HFFc6 (cell line): Measurements from ENCODE around the gene PTPRR. TPM values are rescaled to one million over a fixed set of nuclear protein-coding genes. Genes with fewer than 3 reads are reported as not detected.

Experiments used
- DNase-seq: peaks from one replicate; pipeline ENCODE4 v3.0.0-alpha.2; 2018
- H3K27ac Mint-ChIP-seq: 2 replicates; pipeline ENCODE4 v1.8.0; 2020; ENCODE audit warnings: mild to moderate bottlenecking, mixed read lengths
- H3K27me3 Mint-ChIP-seq: 2 replicates; pipeline ENCODE4 v1.8.0; 2021; ENCODE audit warnings: mild to moderate bottlenecking, moderate library complexity, mixed read lengths; ENCODE audit not compliant: insufficient read depth
- H3K36me3 Mint-ChIP-seq: 2 replicates; pipeline ENCODE4 v1.8.0; 2021; ENCODE audit warnings: low read depth, mixed read lengths
- H3K4me1 Mint-ChIP-seq: 2 replicates; pipeline ENCODE4 v1.8.0; 2020; ENCODE audit warnings: low read depth, mixed read lengths
- H3K4me3 Mint-ChIP-seq: 2 replicates; pipeline ENCODE4 v1.8.0; 2020; ENCODE audit warnings: mild to moderate bottlenecking, moderate library complexity, mixed read lengths
- H3K9me3 Mint-ChIP-seq: 2 replicates; pipeline ENCODE4 v1.8.0; 2020; ENCODE audit warnings: mild to moderate bottlenecking, mixed read lengths
- CTCF ChIP-seq: fragments of 200-600 bp; sonication (generic); IDR thresholded peaks from 2 replicates; pipeline ENCODE4 v1.5.0; 2021; ENCODE audit warnings: antibody characterized with exemption, mild to moderate bottlenecking
- total RNA-seq, 6 experiments: library from RNA; stranded (reverse); fragmentation: NEBNext Ultra II Directional; extraction: Animal tissue kit (Norgen Biotek cat#: 25700); gene quantifications; 2 replicates in 1 of 6; 3 replicates in 5 of 6; pipeline ENCODE4 v1.2.3, GENCODE V29; 2021

The PTPRR gene
- total RNA-seq, 6 experiments from 2014 or later, result 0.40 to 1.1 (median 0.48) TPM

- no peak for DNase-seq
- peaks cover 34% of the 10 kb centered on the region for H3K9me3 Mint-ChIP-seq
- H3K27ac Mint-ChIP-seq, result no peak overlapping the region
- H3K4me1 Mint-ChIP-seq, result no peaks in the 10 kb centered on the region
- no peak for TF ChIP-seq CTCF
- H3K4me3 Mint-ChIP-seq, result no peak overlapping the region
- no peaks in the 10 kb centered on the region for H3K27me3 Mint-ChIP-seq
- H3K36me3 Mint-ChIP-seq, result no peaks in the 10 kb centered on the region
These were observed 43.6 kb downstream of the PTPRR start for GRCh38 chr12:70876952-70877351.

GRCh38 chr12:70875628-70876027 is 44.9 kb downstream of the PTPRR start:
- Mint-ChIP-seq H3K9me3 (peaks cover 34% of the 10 kb centered on the region), H3K4me3 (no peak overlapping the region), H3K27ac (no peak overlapping the region), H3K36me3 (no peaks in the 10 kb centered on the region), H3K27me3 (no peaks in the 10 kb centered on the region), H3K4me1 (no peaks in the 10 kb centered on the region)
- DNase-seq, result no peak
- TF ChIP-seq CTCF, result no peak

GRCh38 chr12:70854881-70855568 is 65.5 kb downstream of the PTPRR start:
- Mint-ChIP-seq H3K4me3 (no peak overlapping the region), H3K9me3 (peaks cover 11% of the 10 kb centered on the region), H3K4me1 (no peaks in the 10 kb centered on the region), H3K27me3 (no peaks in the 10 kb centered on the region; the same call in 1 of the 2 replicates), H3K27ac (no peak overlapping the region), H3K36me3 (no peaks in the 10 kb centered on the region)
- DNase-seq, result no peak
- no peak for TF ChIP-seq CTCF

GRCh38 chr12:70854138-70854537 is 66.4 kb downstream of the PTPRR start:
- H3K27ac Mint-ChIP-seq, result no peak overlapping the region
- H3K4me1 Mint-ChIP-seq, result no peaks in the 10 kb centered on the region
- TF ChIP-seq CTCF, result no peak
- H3K36me3 Mint-ChIP-seq, result no peaks in the 10 kb centered on the region
- peaks cover 8% of the 10 kb centered on the region for H3K9me3 Mint-ChIP-seq
- DNase-seq, result no peak
- no peaks in the 10 kb centered on the region; the same call in 1 of the 2 replicates for H3K27me3 Mint-ChIP-seq
- H3K4me3 Mint-ChIP-seq, result no peak overlapping the region

- Mint-ChIP-seq H3K4me1 (no peaks in the 10 kb centered on the region), H3K27ac (no peak overlapping the region), H3K9me3 (peaks cover 8% of the 10 kb centered on the region), H3K4me3 (no peak overlapping the region), H3K27me3 (no peaks in the 10 kb centered on the region; the same call in 1 of the 2 replicates), H3K36me3 (no peaks in the 10 kb centered on the region)
- no peak for DNase-seq
- no peak for TF ChIP-seq CTCF
These were observed 67.2 kb downstream of the PTPRR start for GRCh38 chr12:70853326-70853725.
